Thyroid gland (tissue), 4 donors: ENCODE measurements around the gene AMIGO1.
"Not testable (repeated sequence)": the region's sequence is repeated elsewhere in the genome, so short reads cannot be mapped to it uniquely, and the experiment has no call there.

Experiments
- CTCF ChIP-seq, 6 experiments: fragments of 200-600 bp in 3 of 6; fragments of 450-650 bp in 3 of 6; sonication (generic) in 3 of 6; IDR thresholded peaks; one replicate each; pipeline ENCODE4 v1.5.1; 2016 to 2019; ENCODE audit warnings: antibody characterized with exemption in 6 of 6, mild to moderate bottlenecking in 2 of 6, inconsistent platforms in 1 of 6, moderate library complexity in 1 of 6
- POLR2A ChIP-seq, 2 donors: fragments of 450-650 bp; IDR thresholded peaks; one replicate each; pipeline ENCODE4 v1.6.1; 2017; ENCODE audit warnings: antibody characterized with exemption in 2 of 2, mild to moderate bottlenecking in 2 of 2, moderate library complexity in 1 of 2

GRCh38 chr1:109473284-109474057 lies 36.1 kb downstream of the AMIGO1 start:
- not testable (repeated sequence) for TF ChIP-seq POLR2A, CTCF (IDR thresholded peaks at IDR 0.05)
